Measurements from ENCODE around the gene THSD4.

DNA sequence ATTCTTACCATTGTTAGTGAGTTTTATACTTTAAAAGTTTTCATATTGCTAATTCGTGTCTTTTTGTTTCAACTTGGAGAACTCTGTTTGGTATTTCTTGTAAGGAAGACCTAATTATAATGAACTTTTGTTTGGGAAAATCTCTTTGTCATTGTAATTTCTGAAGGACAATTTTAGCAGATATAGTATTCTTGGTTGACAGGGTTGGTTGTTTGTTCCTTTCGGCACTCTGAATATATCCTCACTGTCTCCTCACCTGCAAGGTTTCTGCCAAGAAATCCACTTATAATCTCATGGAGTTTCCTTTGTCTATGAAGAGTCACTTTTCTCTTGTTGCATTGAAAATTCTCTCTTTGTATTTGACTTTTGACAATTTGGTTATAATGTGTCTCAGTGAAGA is 469.9 kb downstream of the THSD4 start:
- TF ChIP-seq, protein P1, sequence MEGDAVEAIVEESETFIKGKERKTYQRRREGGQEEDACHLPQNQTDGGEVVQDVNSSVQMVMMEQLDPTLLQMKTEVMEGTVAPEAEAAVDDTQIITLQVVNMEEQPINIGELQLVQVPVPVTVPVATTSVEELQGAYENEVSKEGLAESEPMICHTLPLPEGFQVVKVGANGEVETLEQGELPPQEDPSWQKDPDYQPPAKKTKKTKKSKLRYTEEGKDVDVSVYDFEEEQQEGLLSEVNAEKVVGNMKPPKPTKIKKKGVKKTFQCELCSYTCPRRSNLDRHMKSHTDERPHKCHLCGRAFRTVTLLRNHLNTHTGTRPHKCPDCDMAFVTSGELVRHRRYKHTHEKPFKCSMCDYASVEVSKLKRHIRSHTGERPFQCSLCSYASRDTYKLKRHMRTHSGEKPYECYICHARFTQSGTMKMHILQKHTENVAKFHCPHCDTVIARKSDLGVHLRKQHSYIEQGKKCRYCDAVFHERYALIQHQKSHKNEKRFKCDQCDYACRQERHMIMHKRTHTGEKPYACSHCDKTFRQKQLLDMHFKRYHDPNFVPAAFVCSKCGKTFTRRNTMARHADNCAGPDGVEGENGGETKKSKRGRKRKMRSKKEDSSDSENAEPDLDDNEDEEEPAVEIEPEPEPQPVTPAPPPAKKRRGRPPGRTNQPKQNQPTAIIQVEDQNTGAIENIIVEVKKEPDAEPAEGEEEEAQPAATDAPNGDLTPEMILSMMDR (conservative IDR thresholded peaks at IDR 0.05; ENCODE audit: low read depth, low read length) = no peak
- no peak for TF ChIP-seq POLR2A (IDR thresholded peaks at IDR 0.05; ENCODE audit: low read depth, low read length)
- TF ChIP-seq CEBPB (IDR thresholded peaks at IDR 0.05; ENCODE audit: low read depth, low read length) = no peak
- no peak for TF ChIP-seq MXI1 (IDR thresholded peaks at IDR 0.05; ENCODE audit: borderline replicate concordance, low read depth, low read length)
- TF ChIP-seq, protein P2, sequence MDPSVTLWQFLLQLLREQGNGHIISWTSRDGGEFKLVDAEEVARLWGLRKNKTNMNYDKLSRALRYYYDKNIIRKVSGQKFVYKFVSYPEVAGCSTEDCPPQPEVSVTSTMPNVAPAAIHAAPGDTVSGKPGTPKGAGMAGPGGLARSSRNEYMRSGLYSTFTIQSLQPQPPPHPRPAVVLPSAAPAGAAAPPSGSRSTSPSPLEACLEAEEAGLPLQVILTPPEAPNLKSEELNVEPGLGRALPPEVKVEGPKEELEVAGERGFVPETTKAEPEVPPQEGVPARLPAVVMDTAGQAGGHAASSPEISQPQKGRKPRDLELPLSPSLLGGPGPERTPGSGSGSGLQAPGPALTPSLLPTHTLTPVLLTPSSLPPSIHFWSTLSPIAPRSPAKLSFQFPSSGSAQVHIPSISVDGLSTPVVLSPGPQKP (IDR thresholded peaks at IDR 0.05; ENCODE audit: borderline replicate concordance, low read depth, low read length) = no peak

Measured in IMR-90 (cell line).